ENCODE measurements around the gene KCNQ4.

GRCh38 chr1:40868051-40868723 is 84.6 kb downstream of the KCNQ4 start:
- no peak for TF ChIP-seq CREB1 (CRISPR knock-in tag; IDR thresholded peaks at IDR 0.05; ENCODE audit: low read depth)
- TF ChIP-seq, protein P1, sequence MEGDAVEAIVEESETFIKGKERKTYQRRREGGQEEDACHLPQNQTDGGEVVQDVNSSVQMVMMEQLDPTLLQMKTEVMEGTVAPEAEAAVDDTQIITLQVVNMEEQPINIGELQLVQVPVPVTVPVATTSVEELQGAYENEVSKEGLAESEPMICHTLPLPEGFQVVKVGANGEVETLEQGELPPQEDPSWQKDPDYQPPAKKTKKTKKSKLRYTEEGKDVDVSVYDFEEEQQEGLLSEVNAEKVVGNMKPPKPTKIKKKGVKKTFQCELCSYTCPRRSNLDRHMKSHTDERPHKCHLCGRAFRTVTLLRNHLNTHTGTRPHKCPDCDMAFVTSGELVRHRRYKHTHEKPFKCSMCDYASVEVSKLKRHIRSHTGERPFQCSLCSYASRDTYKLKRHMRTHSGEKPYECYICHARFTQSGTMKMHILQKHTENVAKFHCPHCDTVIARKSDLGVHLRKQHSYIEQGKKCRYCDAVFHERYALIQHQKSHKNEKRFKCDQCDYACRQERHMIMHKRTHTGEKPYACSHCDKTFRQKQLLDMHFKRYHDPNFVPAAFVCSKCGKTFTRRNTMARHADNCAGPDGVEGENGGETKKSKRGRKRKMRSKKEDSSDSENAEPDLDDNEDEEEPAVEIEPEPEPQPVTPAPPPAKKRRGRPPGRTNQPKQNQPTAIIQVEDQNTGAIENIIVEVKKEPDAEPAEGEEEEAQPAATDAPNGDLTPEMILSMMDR (conservative IDR thresholded peaks at IDR 0.05; ENCODE audit: low read depth in 2 of 2) = no peak
- no peak for TF ChIP-seq POLR2AphosphoS5 (IDR thresholded peaks at IDR 0.05; ENCODE audit: low read depth)
- TF ChIP-seq EZH2 (IDR thresholded peaks at IDR 0.05; ENCODE audit: low read depth, unreplicated experiment) = no peak
- TF ChIP-seq, protein P2, sequence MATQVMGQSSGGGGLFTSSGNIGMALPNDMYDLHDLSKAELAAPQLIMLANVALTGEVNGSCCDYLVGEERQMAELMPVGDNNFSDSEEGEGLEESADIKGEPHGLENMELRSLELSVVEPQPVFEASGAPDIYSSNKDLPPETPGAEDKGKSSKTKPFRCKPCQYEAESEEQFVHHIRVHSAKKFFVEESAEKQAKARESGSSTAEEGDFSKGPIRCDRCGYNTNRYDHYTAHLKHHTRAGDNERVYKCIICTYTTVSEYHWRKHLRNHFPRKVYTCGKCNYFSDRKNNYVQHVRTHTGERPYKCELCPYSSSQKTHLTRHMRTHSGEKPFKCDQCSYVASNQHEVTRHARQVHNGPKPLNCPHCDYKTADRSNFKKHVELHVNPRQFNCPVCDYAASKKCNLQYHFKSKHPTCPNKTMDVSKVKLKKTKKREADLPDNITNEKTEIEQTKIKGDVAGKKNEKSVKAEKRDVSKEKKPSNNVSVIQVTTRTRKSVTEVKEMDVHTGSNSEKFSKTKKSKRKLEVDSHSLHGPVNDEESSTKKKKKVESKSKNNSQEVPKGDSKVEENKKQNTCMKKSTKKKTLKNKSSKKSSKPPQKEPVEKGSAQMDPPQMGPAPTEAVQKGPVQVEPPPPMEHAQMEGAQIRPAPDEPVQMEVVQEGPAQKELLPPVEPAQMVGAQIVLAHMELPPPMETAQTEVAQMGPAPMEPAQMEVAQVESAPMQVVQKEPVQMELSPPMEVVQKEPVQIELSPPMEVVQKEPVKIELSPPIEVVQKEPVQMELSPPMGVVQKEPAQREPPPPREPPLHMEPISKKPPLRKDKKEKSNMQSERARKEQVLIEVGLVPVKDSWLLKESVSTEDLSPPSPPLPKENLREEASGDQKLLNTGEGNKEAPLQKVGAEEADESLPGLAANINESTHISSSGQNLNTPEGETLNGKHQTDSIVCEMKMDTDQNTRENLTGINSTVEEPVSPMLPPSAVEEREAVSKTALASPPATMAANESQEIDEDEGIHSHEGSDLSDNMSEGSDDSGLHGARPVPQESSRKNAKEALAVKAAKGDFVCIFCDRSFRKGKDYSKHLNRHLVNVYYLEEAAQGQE (IDR thresholded peaks at IDR 0.05; ENCODE audit: unreplicated experiment) = no peak
- TF ChIP-seq EZH2phosphoT487 (IDR thresholded peaks at IDR 0.05; ENCODE audit: unreplicated experiment) = no peak

Measured in GM23338 (cell line).